Stimulated activated CD8-positive, alpha-beta memory T cell treated with anti-CD3 and anti-CD28 coated beads, Interleukin-15, amount 100 ng/mL, for 4 hours (primary cell): ENCODE results near the gene OSBPL5.

ENCODE experiments used
- DNase-seq, 2 donors: peaks; one replicate each; pipeline ENCODE4 v3.0.0-alpha.2; 2020; ENCODE audit warnings: low read depth in 2 of 2

Gene OSBPL5

DNA sequence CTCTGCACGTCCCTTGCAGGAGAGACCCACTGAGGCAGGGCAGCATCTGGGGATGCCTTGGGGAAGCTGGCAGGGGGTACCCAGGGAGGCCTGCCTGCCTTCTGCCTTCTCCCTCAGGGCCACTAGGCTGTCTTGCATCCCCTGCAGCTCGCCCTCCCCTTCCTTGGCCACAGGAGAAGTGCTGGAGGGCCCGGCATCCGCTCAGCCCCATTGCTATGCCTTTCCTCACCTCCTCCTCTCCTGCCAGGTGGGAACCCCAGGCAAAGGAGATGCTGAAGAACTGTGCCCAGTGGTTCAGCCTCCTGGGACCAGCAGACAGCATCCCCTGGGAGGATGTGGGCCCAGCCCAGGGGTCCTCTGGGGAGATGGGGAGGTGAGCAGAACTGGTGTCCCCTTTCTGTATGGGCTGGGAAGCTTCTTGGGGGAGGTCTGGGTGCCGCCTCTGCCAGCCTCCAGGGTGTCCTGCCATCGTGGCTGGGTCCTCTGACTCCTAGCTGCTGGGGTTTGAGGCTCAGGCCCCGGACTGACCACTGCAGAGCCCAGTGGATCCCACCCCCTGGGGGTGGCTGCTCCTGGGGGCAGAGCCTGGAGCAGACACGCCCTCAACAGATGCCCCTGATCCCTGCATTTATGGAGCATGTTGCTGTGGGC lies 32.9 kb upstream of the OSBPL5 start:
- DNase-seq: no peak

DNA sequence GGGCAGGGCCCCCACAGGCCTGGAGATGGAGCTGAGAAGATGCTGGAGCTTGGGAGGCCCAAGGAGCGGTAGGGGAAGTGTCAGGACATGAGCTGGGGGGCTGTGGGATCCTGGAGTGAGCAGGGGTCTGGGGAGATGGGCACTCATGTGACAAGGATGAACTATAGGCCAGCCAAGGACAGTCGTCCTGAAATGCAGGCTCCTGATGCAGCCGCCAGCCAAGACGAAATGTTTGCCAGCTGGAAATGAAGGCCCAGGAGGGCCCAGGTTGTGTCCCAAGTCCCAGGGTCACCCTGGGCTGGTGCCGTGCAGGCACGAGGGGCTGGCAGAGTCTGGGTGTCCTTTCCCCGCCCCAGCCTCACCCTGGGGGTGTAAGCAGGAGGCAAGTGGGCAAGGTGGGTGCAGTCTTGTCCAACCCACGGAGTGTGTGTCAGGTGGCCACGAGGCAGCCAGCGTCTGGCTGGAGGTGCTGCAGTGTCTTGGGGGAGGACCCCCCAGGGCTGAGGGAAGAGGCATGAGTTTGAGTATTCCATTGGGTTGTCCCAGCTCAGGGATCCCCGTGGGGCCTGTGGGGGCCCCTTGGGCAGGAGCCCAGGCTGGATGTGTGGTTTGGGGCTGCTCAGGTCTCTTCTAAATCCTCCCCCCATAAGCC lies 32.1 kb upstream of the OSBPL5 start:
- no peak for DNase-seq

DNA sequence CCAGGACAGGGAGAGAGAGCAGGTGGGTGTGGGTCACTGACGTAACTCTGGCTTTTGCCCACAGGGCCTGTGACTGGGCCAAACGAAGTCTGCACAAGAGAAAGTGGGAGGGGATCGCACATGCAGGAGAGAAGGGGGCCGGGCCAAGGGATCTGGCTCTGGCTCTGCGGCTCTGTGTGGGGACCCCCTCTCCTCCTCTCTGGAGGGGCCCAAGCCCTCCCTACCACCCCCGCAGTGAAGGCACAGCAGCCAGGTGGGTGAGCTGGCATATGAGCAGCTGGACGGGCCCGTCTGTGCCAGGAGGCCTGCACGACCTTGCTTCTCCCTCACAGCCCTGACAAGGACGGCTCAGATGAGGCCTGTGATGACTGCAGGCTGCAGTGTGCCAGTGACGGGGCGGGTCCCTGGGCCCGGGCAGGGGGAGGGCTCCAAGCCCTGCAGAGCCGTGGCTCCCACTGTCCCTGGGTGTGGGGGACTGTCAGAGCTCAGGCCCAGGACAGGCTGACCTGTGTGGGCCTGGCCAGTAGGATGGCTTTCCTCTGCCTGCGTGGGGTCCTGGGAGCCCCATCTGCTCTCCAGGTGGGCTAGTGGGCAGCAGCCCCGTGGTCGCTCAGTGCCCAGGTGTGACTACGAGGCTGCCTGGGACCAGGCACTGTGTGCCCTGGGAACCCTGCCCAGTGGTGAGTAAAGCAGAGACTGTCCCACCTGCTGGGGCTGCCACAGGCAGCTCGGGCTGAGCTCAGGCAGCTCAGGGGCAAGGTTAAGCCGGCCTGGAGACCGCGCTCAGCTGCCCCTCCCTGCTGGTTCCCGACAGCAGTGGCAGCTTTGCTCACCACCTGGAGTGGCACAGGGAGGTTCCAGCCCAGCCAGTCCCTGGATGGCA lies 31.3 kb upstream of the OSBPL5 start:
- no peak for DNase-seq

DNA sequence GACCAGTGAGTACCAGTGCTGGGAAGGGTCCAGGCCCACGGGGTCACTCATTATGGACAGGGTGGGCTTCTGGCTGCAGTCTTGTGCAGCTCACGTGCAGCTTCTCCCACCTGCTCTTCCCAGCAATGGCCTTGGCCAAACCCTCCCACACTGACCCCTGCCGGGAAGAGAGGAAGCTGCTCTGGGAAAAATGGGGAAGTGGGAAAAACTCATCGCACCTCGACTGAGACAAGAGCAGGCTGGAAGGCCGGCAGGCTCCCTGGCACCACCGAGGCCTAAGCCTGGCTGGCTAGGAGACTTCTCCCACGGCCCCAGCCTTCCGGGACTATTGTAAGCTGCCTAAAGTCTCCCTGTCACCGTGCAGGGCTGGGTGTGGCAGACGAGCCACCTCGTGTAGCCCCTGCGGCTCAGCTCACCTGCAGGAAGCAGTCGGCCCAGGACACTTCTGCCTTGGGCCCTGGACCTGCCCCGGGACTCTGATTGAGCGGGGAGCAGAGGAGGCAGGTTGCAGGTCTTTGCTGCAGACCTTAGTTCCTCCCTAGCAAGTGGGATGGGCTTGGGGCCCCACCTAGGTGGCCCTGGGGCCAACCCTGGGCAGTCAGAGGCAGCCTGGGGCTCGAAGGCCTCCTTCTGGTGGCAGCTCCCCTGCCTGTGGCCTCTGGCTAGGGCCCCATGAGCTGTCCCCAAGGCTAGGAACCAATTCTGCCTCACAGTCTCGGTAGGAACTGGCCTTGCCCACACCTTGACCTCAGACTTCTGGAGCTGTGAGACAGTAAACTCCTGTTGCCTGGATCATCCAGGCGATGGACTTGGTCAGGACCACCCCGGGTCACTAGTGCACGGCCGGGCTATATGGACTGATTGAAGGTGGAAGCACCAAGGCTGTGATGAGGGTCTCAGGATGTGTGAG lies 30.4 kb upstream of the OSBPL5 start:
- no peak for DNase-seq

DNA sequence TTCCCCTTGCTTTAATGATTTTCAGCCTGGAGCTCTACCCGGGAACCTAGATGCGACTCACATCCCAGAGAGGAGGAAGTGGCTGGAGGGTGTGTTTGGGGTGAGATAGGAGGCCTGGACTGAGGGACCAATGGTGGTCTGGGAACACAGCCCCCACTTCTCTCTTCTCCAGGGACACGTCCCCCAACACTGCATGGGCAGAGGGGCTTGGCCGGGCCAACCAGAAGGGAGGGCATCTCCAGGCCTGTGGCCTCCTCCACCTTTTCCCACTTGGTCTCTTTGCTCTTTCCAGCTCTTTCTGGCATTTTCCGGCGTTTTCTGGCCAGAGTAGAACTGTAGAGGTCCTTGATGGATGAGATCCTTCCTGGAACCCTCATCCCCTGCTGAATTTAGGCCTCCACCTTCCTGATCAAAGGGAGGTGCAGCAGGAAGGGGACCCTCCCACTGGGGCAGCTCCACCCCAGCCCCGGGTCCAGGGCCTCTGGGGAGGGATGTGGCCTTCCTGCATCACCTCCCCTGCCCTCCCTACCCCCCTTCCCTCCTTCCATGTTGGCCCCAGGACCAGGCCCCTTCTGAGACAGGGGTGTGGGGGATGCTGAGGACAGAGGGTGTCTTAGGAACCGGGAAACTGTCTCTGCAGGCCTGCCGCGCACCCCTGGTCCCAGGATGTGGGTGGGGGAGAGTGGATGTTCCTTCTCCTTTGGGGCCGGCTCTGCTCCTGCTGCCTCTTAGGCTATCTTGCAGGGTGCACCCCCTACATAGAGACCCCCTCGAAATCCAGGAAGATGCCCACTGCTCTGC lies 29.1 kb upstream of the OSBPL5 start:
- DNase-seq: no peak

DNA sequence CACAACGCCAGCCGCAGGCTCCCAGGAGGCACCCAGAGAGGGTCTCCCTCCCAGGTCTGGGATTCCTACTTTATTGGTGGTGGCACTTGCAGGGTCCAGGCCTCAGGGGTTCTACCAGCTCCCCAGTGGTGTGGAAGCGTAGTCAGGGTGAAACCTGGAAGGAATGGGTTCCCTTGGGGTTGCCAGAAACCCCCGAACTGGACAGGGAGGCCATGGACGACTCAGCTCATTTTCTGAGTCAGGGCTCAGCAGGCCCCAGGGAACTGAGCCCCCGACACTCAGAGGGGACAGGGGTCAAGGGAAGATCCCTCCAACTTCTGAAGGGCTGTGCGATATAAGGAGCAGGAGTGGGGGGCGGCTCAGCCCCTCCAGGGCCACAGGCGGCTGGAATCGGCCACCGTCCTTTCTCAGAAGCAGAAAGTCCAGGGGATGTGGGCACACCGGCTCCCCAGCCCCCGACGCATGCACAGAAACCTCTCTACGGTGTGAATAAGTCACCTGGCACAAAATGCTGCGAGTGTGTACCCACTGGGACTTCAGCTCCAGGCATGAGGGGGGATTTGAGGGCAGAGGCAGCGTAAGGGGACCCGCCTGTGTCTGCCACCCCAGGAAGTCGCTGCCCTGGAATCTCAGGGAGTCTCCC lies 28.4 kb upstream of the OSBPL5 start:
- no peak for DNase-seq

DNA sequence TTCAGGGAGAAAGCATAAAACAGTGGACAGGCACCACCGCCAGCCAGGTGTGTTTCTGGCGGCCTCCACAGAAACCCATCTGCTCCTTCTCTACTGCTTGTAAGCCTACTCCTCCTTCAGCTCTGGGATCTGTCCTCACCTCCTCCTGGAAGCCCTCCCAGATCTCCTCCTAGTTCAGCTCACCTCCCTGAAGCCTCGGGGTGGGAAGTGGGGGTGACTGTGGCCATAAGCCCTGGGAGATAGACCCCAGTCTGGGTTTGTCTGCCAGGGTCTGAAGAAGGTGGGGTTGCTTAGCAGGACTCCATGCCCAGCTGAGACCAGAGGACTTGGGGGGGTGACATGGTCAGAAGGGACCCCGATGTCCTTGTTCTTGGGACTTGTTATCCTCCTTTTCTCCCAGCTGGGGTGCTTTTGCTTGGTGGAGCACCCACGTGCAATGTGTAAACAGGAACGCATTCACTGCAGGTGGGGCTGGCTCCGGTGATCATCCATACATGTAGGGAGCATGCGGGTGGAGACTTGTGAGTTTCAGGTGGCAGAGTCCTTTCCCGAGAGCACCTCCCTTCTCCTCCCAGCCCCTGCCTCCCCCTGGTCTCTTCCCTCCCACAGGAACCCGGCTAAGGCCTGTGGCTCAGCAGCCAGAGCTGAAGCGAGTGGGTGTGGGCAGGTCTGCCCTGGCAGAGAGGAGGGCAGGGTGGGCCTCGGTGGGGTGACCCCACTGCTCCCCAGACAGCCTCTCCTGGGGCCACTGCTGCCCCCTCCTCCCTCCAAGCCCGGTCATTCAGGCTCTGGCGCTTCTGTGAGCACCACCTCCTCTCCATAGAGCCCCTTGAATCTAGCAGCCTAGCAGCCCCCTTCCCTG lies 27.6 kb upstream of the OSBPL5 start:
- DNase-seq: no peak

DNA sequence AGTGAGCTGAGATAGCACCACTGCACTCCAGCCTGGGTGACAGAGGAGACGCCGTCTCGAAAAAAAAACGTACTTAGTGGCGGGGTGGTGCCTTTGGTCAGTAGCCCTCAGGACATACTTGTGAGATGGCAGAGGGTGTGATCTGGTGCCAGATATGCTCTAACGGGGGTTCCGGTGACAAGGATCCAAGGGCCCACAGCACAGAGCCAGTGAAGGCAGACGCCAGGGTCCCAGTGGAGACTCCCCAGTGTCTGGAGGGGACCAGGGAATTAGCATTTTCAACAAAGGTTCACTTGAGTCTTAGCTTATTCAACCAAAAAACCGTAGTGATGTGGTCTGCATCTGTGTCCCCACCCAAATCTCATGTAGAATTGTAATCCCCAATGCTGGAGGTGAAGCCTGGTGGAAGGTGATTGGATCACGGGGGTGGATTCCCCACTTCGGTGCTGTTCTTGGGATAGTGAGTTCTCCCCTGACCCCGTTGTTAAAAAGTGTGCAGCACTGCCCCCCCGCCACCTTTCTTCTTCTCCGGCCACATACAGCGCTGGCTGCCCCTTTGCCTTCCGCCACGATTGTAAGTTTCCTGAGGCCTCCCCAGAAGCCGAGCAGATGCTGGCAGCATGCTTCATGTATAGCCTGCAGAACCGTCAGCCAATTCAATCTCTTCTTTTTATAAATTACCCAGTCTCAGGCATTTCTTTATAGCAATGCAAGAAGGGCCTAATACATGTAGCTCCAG lies 26.6 kb upstream of the OSBPL5 start:
- DNase-seq: no peak

DNA sequence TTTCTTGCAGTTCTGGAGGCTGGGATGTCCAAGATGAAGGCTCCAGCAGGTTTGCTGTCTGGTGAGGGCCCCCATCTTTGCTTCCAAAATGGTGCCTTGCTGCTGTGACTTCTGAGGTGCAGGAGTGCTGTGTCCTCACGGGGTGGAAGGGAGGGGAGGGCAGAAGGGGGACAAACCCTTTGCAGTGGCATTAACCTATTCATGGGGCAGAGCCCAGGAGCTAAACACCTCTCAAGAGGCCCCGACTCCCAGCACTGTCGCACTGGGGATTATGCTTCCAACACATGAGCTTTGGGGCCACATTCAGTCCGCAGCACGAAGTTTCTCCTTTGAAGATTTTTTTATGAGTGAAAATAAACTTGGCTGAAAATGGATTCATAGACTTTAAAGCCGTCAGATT lies 25.5 kb upstream of the OSBPL5 start:
- DNase-seq: no peak

DNA sequence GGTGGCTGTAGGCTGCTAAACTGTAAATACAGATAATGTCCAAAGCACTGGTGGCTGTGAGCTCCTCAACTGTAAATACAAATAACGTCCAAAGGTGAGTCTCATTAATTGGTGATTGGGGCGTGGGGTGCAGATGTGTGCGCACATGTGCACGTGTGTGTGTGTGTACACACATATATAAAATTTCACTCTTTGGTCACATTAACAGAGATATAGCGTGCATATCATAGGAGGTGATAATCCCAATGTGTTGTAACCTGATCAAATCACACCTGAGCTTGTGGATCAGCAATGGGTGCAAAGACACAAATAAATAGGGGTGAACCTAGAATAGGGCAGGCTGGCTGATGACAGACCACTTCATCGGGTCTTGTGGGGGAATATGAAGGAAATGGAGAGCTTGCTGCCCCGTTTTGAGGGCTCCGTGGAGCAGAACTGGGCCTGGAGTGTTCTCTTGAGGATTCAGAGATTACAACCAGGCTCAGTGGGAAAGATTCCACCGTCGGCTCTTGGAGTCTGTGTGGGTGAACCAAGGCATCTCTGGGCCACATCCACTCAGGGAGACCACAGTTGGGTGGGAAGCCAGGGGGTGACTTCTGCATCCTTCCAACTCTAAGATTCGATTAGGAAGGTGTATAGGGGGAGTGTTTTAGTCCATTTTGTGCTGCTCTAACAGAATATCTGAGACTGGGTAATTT lies 24.9 kb upstream of the OSBPL5 start:
- DNase-seq: no peak

DNA sequence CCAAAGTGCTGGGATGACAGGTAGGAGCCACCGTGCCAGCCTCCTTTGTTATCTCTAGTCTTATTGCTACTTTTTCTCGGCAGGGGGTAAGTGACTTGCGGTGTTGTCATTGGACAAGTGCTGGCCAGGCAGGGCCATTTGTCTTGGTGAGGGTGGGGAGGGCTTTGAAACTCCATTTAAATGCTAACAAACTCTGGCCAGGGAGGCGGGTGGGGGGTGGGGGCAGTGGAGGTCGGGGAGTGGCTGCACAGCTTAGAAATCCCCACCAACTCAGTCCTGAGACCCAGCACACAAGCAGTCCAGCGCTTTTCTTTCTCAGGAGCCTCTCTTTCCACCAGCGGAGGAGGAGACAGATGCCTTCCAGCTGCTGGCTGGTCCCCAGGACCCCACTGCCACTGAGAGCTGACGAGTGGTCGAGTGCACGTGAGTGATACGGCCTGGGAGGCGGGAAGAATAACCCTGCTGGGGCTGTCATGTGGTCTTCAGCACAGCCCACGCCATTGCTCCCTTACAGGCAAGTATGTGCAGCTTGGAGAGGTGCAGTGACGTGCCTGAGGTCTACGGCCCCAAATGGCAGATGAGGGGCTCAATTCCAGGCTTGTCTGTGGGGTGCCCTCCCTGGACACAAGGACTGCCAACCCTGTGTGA lies 24.2 kb upstream of the OSBPL5 start:
- no peak for DNase-seq

DNA sequence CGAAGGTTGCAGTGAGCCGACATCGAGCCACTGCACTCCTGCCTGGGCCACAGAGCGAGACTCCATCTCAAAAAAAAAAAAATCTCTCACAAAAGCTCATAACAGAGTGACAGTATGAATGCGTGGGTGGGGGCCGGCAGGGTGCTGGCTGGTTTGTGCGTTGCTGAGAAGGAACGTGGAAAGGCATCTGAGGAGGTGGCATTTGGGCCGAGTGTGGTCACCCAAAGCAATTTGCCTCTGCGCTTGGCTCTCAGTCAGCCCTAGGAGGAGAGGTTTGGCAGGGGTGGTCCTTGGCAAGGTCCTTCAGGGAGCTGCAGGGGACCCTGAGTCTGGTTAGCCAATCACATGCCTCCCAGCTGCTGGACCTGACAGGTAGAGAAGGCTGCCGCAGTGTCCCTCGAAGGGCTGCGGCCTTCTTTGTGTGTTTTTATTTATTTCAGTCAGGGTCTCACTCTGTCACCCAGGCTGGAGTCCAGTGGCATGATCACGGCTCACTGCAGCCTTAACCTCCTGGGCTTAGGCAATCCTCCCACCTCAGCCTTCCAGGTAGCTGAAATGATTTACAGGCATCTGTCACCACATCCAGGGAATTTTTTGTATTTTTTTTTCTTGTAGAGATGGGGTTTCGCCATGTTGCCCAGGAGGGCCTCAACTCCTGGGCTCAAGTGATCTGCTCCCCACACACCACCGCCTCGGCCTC lies 23.5 kb upstream of the OSBPL5 start:
- DNase-seq: no peak

DNA sequence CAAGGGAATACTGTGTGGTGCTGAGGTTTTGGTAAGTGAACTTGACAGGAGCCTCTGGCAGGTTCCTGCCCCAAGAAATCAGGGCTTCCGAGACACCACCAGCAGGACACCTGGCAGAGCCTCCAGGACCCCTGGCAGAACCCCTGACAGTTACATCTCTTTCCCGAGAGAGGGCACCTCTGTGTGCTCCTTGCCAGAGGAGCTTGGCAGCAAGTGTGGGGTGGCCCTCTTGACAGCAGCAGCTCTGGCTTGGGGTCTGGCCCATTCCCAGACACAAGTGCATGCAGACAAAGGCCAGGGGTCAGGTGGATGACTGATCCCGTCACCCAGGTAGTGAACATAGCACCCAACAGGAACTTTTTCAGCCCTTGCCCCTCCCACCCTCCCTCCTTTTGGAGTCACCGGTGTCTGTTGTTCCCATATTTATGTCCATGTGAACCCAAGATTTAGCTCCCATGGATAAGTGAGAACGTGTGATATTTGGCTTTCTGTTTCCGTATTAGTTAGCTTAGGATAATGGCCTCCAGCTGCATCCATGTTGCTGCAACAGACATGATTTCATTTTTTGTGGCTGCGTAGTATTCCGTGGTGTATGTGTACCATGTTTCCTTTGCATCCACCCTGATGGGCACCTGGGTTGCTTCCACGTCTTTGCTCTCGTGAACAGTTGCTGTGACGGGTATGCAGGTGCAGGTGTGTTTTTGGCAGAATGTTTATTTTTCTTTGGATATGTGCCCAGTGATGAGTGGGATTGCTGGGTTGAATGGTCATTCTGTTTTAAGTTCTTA lies 21.2 kb upstream of the OSBPL5 start:
- no peak for DNase-seq

DNA sequence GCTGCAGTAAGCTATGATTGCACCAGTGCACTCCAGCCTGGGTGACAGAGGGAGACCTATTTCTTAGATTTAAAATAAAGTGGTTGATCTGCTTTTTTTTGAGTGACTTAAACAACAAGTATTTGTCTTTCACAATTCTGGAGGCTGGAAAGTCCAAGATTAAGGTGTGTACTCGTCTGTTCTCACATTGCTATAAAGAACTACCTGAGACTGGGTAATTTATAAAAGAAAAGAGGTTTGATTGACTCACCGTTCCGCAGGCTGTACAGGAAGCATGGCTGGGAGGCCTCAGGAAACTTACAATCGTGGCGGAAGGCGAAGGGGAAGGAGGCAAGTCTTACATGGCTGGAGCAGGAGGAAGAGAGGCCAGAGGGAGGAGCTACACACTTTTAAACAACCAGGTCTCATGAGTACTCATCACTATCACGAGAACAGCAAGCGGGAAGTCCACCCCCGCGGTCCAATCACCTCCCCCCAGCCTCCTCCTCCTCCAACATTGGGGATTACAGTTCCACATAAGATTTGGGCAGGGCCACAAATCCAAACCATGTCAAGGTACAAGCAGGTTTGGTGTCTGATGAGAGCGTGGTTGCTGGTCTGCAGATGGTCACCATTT lies 19.7 kb upstream of the OSBPL5 start:
- DNase-seq: no peak

DNA sequence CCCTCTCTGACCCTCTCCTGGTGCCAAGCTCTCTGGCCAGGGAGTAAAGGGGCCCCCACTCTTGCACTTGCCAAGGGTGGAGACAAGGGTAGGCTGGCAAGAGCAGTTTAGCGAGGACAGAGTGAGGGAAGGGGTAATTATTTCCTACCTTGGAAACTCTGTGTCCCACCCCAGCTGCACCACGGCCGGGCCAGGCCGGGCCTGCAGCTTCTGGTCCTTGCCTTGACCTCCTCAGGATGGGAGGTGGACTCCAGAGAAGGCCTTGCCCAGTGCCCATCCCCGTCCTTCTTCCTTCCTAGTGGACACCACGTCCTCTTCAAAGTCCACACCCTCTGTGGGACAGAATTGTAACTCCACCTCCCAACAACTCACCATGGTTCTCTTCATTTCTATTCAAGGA lies 18.4 kb upstream of the OSBPL5 start:
- no peak for DNase-seq

DNA sequence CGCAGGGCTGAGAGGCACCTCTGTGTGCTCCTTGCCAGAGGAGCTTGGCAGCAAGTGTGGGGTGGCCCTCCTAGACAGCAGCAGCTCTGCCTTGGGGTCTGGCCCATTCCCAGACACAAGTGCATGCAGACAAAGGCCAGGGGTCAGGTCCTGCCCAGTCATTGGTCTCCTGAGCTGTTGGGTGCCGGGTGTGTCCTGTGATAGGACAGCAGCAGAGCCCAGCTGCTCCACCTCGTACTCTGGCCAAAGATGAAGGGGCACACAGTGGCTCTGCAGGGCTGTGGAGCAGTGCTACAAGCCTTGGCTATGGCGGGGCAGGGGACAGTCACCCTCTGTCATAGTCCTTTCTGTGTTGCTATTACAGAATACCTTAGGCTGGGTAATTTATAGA lies 17.3 kb upstream of the OSBPL5 start:
- DNase-seq: no peak
